Hepatocyte (in vitro differentiated cells): ENCODE measurements around the gene XYLT1. TPM values are rescaled to one million over a fixed set of nuclear protein-coding genes. Genes with fewer than 3 reads are reported as not detected.

ENCODE experiments used
- DNase-seq: peaks from one replicate; pipeline ENCODE4 v3.0.0-alpha.2; 2016; ENCODE audit warnings: low spot score
- H2AFZ ChIP-seq: fragments of 200-600 bp; sonication (generic); 2 replicates; pipeline ENCODE4 v1.6.0; 2016; ENCODE audit warnings: antibody characterized with exemption, mild to moderate bottlenecking
- H3K27ac ChIP-seq: fragments of 200-600 bp; sonication (generic); 2 replicates; pipeline ENCODE4 v1.5.1; 2016; ENCODE audit warnings: mild to moderate bottlenecking
- H3K27me3 ChIP-seq: fragments of 200-600 bp; sonication (generic); 2 replicates; pipeline ENCODE4 v1.6.1; 2016
- H3K36me3 ChIP-seq: fragments of 200-600 bp; sonication (generic); replicated peaks from 2 replicates; pipeline ENCODE4 v1.5.1; 2016; ENCODE audit warnings: low read depth; ENCODE audit not compliant: insufficient read depth
- H3K4me1 ChIP-seq: fragments of 200-600 bp; sonication (generic); 2 replicates; pipeline ENCODE4 v1.5.1; 2016; ENCODE audit warnings: mild to moderate bottlenecking, moderate library complexity; ENCODE audit not compliant: insufficient read depth
- H3K4me2 ChIP-seq: fragments of 200-600 bp; sonication (generic); 2 replicates; pipeline ENCODE4 v1.6.0; 2016
- H3K4me3 ChIP-seq: fragments of 200-600 bp; sonication (generic); 2 replicates; pipeline ENCODE4 v1.5.1; 2016; ENCODE audit warnings: mild to moderate bottlenecking
- H3K79me2 ChIP-seq: fragments of 200-600 bp; sonication (generic); 2 replicates; pipeline ENCODE4 v1.6.0; 2017; ENCODE audit warnings: mild to moderate bottlenecking
- H3K9me2 ChIP-seq: fragments of 200-600 bp; sonication (generic); replicated peaks from 2 replicates; pipeline ENCODE4 v1.6.0; 2017; ENCODE audit warnings: mild to moderate bottlenecking; ENCODE audit not compliant: insufficient read depth
- H3K9me3 ChIP-seq: fragments of 200-600 bp; sonication (generic); 2 replicates; pipeline ENCODE4 v1.5.1; 2016; ENCODE audit warnings: low read depth, mild to moderate bottlenecking
- H4K20me1 ChIP-seq: fragments of 200-600 bp; sonication (generic); 2 replicates; pipeline ENCODE4 v1.6.0; 2016; ENCODE audit warnings: mild to moderate bottlenecking; ENCODE audit not compliant: insufficient read depth, poor library complexity, severe bottlenecking
- EZH2 ChIP-seq: fragments of 200-600 bp; sonication (generic); IDR thresholded peaks from 2 replicates; pipeline ENCODE4 v1.6.1; 2016; ENCODE audit warnings: antibody characterized with exemption, mild to moderate bottlenecking, borderline replicate concordance
- EZH2phosphoT487 ChIP-seq: fragments of 200-600 bp; sonication (generic); IDR thresholded peaks from one replicate; pipeline ENCODE4 v1.6.1; 2018; ENCODE audit warnings: antibody characterized with exemption, mild to moderate bottlenecking, low read depth, moderate library complexity; ENCODE audit not compliant: unreplicated experiment, severe bottlenecking
- WGBS: methylation state at CpG from one replicate; pipeline ENCODE4 v1.1.6; 2016; ENCODE audit warnings: low lambda C conversion rate; ENCODE audit errors: missing lambda C conversion rate; 5-methylcytosine and 5-hydroxymethylcytosine counted together
- polyA plus RNA-seq: library from polyadenylated mRNA; unstranded; fragments of >200 nt; fragmentation: Nextera tagmentation; extraction: Ambion mirVana; gene quantifications from 2 replicates; pipeline ENCODE4 v1.2.1, GENCODE V29; 2016
- total RNA-seq: library from RNA; depleted of rRNA; stranded (reverse); fragments of >200 nt; gene quantifications from 2 replicates; pipeline ENCODE4 v1.2.3, GENCODE V29; 2014
- TF ChIP-seq, protein P1 (sequence below): fragments of 200-600 bp; sonication (generic); IDR thresholded peaks from 2 replicates; pipeline ENCODE4 v1.5.1; 2016; ENCODE audit warnings: antibody characterized with exemption, mild to moderate bottlenecking; ENCODE audit not compliant: poor library complexity

XYLT1 gene
- total and polyA plus RNA-seq, 2 experiments from 2014 or later: 6.9 to 13.7 TPM

DNA sequence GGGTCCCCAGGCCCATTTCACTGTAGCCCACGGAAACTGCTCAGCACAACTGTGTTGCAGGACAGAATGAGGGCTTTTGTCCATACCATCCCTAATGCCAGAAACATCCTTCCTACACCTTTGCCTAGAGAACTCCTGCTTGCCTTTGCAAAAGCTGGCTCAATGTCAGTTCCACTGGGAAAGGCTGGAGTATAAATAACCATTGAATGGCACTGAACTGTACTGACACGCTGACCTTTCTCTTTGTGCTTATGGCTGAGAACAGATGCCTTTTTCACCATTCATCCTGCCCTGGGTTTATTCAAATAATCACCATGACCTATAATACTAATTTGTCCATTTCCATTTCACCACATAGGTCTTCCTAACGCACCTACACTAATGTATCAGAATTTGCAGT is 300.3 kb downstream of the XYLT1 start:
- TF ChIP-seq EZH2phosphoT487 (no peak), EZH2 (no peak)
- TF ChIP-seq, protein P1, sequence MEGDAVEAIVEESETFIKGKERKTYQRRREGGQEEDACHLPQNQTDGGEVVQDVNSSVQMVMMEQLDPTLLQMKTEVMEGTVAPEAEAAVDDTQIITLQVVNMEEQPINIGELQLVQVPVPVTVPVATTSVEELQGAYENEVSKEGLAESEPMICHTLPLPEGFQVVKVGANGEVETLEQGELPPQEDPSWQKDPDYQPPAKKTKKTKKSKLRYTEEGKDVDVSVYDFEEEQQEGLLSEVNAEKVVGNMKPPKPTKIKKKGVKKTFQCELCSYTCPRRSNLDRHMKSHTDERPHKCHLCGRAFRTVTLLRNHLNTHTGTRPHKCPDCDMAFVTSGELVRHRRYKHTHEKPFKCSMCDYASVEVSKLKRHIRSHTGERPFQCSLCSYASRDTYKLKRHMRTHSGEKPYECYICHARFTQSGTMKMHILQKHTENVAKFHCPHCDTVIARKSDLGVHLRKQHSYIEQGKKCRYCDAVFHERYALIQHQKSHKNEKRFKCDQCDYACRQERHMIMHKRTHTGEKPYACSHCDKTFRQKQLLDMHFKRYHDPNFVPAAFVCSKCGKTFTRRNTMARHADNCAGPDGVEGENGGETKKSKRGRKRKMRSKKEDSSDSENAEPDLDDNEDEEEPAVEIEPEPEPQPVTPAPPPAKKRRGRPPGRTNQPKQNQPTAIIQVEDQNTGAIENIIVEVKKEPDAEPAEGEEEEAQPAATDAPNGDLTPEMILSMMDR: no peak
- Histone ChIP-seq H3K9me3 (no peaks in the 10 kb centered on the region), H3K4me2 (no peak overlapping the region), H3K4me3 (no peak overlapping the region), H3K27me3 (no peaks in the 10 kb centered on the region), H3K79me2 (no peaks in the 10 kb centered on the region), H3K27ac (no peak overlapping the region), H3K4me1 (no peaks in the 10 kb centered on the region), H3K9me2 (no peaks in the 10 kb centered on the region), H2AFZ (no peak overlapping the region), H3K36me3 (no peaks in the 10 kb centered on the region), H4K20me1 (no peaks in the 10 kb centered on the region)
- 87% methylated on average over 3 of the region's 3 CpGs for WGBS
- no peak for DNase-seq

GRCh38 chr16:17168181-17168580 is 302.6 kb downstream of the XYLT1 start:
- 97% methylated on average over 5 of the region's 5 CpGs for WGBS
- no peaks in the 10 kb centered on the region for H4K20me1 ChIP-seq
- H3K4me3 ChIP-seq: no peak overlapping the region
- no peak overlapping the region for H3K27ac ChIP-seq
- H3K36me3 ChIP-seq: no peaks in the 10 kb centered on the region
- no peak for DNase-seq
- no peaks in the 10 kb centered on the region for H3K27me3 ChIP-seq
- no peaks in the 10 kb centered on the region for H3K4me1 ChIP-seq
- H3K4me2 ChIP-seq: no peak overlapping the region
- no peaks in the 10 kb centered on the region for H3K79me2 ChIP-seq
- no peaks in the 10 kb centered on the region for H3K9me2 ChIP-seq
- H2AFZ ChIP-seq: no peak overlapping the region
- no peak for TF ChIP-seq EZH2
- TF ChIP-seq, protein P1: no peak
- no peak for TF ChIP-seq EZH2phosphoT487
- H3K9me3 ChIP-seq: no peaks in the 10 kb centered on the region

DNA sequence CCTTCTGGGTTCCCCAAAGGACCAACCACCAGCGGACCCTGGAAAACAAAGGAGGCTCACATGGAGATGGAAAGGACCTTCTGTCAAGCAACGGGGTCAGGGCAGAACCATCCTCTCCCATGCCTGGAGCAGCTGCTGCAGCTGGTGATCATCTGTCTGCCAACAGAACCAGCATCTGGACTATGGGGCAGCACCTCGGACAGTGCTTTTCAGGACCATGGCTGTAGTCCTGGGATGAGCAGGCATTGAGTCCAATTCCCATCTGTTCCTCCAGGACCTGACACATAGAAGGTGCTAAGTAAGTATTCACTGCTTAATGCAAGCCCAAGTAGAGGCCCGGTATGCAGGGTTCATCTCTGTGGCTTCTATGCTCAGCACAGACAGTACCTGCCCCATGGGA is 304.7 kb downstream of the XYLT1 start:
- H3K4me3 ChIP-seq: no peak overlapping the region
- H4K20me1 ChIP-seq: no peaks in the 10 kb centered on the region
- no peaks in the 10 kb centered on the region for H3K9me2 ChIP-seq
- H2AFZ ChIP-seq: no peak overlapping the region
- TF ChIP-seq EZH2: no peak
- TF ChIP-seq, protein P1: no peak
- no peak for TF ChIP-seq EZH2phosphoT487
- H3K9me3 ChIP-seq: no peaks in the 10 kb centered on the region
- H3K27ac ChIP-seq: no peak overlapping the region
- H3K36me3 ChIP-seq: no peaks in the 10 kb centered on the region
- no peaks in the 10 kb centered on the region for H3K79me2 ChIP-seq
- no peak for DNase-seq
- WGBS: 71% methylated on average over 4 of the region's 4 CpGs
- H3K27me3 ChIP-seq: no peaks in the 10 kb centered on the region
- H3K4me1 ChIP-seq: no peaks in the 10 kb centered on the region
- H3K4me2 ChIP-seq: no peak overlapping the region

DNA sequence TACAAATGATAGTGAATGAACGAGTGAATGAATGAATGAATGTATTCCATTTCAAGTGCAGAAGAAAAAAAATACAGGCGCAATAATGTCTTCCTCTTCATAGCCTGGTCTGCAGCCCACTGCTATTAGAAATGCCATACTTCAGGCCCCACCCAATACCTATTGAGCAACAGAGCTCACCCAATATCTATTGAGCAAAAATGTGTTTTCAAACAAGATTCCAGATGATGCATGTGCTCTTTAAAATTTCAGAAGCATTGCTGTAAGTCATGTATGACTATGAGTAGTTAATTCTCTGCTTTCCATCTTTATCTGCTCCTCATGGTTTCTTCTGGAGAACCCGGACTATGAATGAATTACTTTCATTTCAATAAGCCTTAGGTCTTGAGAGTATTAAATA is 308.2 kb downstream of the XYLT1 start:
- Histone ChIP-seq H3K4me1 (no peaks in the 10 kb centered on the region), H3K36me3 (no peaks in the 10 kb centered on the region), H2AFZ (no peak overlapping the region), H3K4me3 (no peak overlapping the region), H3K4me2 (no peak overlapping the region), H4K20me1 (no peaks in the 10 kb centered on the region), H3K27ac (no peak overlapping the region), H3K9me2 (no peaks in the 10 kb centered on the region), H3K79me2 (no peaks in the 10 kb centered on the region), H3K9me3 (no peaks in the 10 kb centered on the region), H3K27me3 (no peaks in the 10 kb centered on the region)
- 94% methylated on average over 3 of the region's 3 CpGs for WGBS
- no peak for DNase-seq
- no peak for TF ChIP-seq EZH2phosphoT487
